ENCODE results near the gene B4GALNT2. TPM values are rescaled to one million over a fixed set of nuclear protein-coding genes. Genes with fewer than 3 reads are reported as not detected.

Gene B4GALNT2
- total RNA-seq, 4 donors from 2014 or later: 0.68 to 2.6 (median 2.1) TPM

GRCh38 chr17:49197346-49197998 is 64.9 kb downstream of the B4GALNT2 start:
- Histone ChIP-seq H3K9me3 (no peaks in the 10 kb centered on the region), H3K4me3 (no peak overlapping the region), H3K27ac (no peak overlapping the region), H3K27me3 (no peaks in the 10 kb centered on the region), H3K36me3 (no peaks in the 10 kb centered on the region), H3K4me1 (peaks cover 8% of the 10 kb centered on the region)
- WGBS: 31% methylated on average over 5 of the region's 5 CpGs
- DNase-seq (ENCODE audit: low spot score in 2 of 2): peak in 1 of 2 donors; percentile 2
- TF ChIP-seq CTCF (IDR thresholded peaks at IDR 0.05): no peak
- TF ChIP-seq POLR2AphosphoS5 (IDR thresholded peaks at IDR 0.05): no peak
- TF ChIP-seq EP300 (IDR thresholded peaks at IDR 0.05): no peak
- TF ChIP-seq POLR2A (IDR thresholded peaks at IDR 0.05): no peak

DNA sequence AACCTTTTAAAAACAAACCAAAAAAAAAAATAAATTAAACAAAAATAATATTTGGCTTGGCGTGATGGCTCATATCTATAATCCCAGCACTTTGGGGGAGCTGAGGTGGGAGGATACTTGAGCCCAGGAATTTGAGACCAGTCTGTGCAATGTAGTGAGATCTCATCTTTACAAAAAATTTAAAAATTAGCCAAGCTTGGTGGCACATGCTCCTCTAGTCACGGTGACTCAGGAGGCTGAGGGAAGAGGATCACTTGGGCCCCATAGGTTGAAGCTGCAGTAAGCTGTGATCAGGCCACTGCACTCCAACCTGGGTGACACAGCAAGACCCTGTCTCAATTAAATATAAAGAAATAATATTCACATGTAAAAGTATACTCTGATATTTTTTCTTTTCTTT is 65.6 kb downstream of the B4GALNT2 start:
- WGBS: 91% methylated on average over 2 of the region's 2 CpGs
- peaks cover 8% of the 10 kb centered on the region for H3K4me1 ChIP-seq
- no peak for TF ChIP-seq POLR2AphosphoS5 (IDR thresholded peaks at IDR 0.05)
- no peak for TF ChIP-seq CTCF (IDR thresholded peaks at IDR 0.05)
- no peak for TF ChIP-seq EP300 (IDR thresholded peaks at IDR 0.05)
- TF ChIP-seq POLR2A (IDR thresholded peaks at IDR 0.05): no peak
- H3K27ac ChIP-seq: no peak overlapping the region
- peak in 1 of 2 donors; percentile 2 for DNase-seq (ENCODE audit: low spot score in 2 of 2)
- no peaks in the 10 kb centered on the region for H3K36me3 ChIP-seq
- no peak overlapping the region for H3K4me3 ChIP-seq
- no peaks in the 10 kb centered on the region for H3K27me3 ChIP-seq
- no peaks in the 10 kb centered on the region for H3K9me3 ChIP-seq

- Histone ChIP-seq H3K9me3 (no peaks in the 10 kb centered on the region), H3K36me3 (no peaks in the 10 kb centered on the region), H3K27me3 (peaks cover 6% of the 10 kb centered on the region), H3K4me3 (no peak overlapping the region), H3K27ac (no peak overlapping the region), H3K4me1 (no peaks in the 10 kb centered on the region)
- WGBS: 88% methylated on average over 13 of the region's 13 CpGs
- no peak for DNase-seq (ENCODE audit: low spot score in 2 of 2)
- TF ChIP-seq EP300 (IDR thresholded peaks at IDR 0.05) (no peak), POLR2A (IDR thresholded peaks at IDR 0.05) (no peak)
Measured at GRCh38 chr17:49200423-49201083, 68.0 kb downstream of the B4GALNT2 start.

DNA sequence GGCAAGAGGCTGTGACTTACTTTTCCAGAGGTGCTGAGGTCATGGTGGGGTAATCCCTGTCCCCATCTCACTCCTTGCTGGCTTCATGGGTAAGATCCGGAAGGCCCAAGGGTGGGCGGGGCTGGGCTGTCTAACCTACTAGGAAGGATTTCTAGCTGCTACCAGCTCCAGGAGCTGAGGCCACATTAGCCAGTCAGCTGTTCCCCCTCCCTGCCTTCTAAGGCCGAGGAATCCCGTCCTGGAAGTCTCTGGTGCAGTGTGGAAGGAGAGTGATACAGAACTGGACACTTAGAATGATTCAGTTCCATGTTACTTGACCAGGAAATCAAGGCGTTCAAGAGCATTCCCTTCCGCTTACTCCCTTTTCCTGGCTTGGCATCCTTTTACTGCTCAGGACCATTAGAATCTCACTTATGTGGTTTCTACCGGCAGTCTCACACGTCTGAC is 68.9 kb downstream of the B4GALNT2 start:
- Histone ChIP-seq H3K27me3 (peaks cover 6% of the 10 kb centered on the region), H3K4me1 (no peaks in the 10 kb centered on the region), H3K9me3 (no peaks in the 10 kb centered on the region), H3K4me3 (no peak overlapping the region), H3K27ac (no peak overlapping the region), H3K36me3 (no peaks in the 10 kb centered on the region)
- no peak for DNase-seq (ENCODE audit: low spot score in 2 of 2)
- 80% methylated on average over 6 of the region's 8 CpGs for WGBS
- TF ChIP-seq POLR2AphosphoS5 (IDR thresholded peaks at IDR 0.05) (no peak), CTCF (IDR thresholded peaks at IDR 0.05) (no peak), POLR2A (IDR thresholded peaks at IDR 0.05) (no peak), EP300 (IDR thresholded peaks at IDR 0.05) (no peak)

DNA sequence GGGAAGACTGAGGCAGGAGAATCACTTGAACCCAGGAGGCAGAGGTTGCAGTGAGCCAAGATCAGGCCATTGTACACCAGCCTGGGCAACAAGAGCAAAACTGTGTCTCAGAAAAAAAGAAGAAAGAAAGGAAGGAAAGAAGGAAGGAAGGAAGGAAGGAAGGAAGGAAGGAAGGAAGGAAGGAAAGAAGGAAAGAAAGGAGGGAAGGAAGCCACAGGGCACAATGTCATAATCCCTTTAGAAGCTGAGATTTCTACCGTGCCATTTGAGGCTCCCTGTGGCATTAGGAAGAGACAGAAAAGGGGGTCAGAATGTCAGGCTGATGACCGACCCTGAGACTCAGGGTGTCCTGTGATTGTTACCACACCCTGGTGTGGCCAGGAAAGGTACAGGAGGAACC is 71.2 kb downstream of the B4GALNT2 start:
- WGBS: 65% methylated on average over 2 of the region's 2 CpGs
- Histone ChIP-seq H3K4me1 (no peaks in the 10 kb centered on the region), H3K27me3 (peaks cover 18% of the 10 kb centered on the region), H3K27ac (no peak overlapping the region), H3K4me3 (no peak overlapping the region), H3K9me3 (no peaks in the 10 kb centered on the region), H3K36me3 (no peaks in the 10 kb centered on the region)
- DNase-seq (ENCODE audit: low spot score in 2 of 2): no peak
- TF ChIP-seq EP300 (IDR thresholded peaks at IDR 0.05): no peak
- no peak for TF ChIP-seq POLR2AphosphoS5 (IDR thresholded peaks at IDR 0.05)
- no peak for TF ChIP-seq POLR2A (IDR thresholded peaks at IDR 0.05)

DNA sequence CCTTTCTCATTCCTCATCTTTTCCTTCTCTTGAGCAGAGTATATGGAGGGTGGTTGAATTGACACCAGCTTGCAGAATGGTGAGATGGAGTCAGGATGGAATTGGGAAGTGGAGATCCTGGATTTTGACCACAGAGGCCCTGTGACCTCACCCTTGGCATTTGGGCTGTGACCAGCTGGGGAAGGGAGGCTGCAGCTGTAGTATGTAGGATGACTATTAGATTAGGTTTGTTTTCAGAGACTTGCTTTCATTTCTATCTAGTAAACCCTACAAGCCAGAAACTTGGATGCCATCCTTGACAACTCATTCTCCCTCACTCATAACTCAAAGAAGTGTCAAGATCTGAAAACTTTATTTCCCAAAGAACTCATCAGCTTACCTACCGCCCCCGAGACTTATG is 71.9 kb downstream of the B4GALNT2 start:
- no peak overlapping the region for H3K27ac ChIP-seq
- no peak overlapping the region for H3K4me3 ChIP-seq
- TF ChIP-seq EP300 (IDR thresholded peaks at IDR 0.05) (no peak), POLR2AphosphoS5 (IDR thresholded peaks at IDR 0.05) (no peak), CTCF (IDR thresholded peaks at IDR 0.05) (no peak), POLR2A (IDR thresholded peaks at IDR 0.05) (no peak)
- DNase-seq (ENCODE audit: low spot score in 2 of 2): no peak
- WGBS: 93% methylated on average over 2 of the region's 2 CpGs
- H3K9me3 ChIP-seq: no peaks in the 10 kb centered on the region
- no peaks in the 10 kb centered on the region for H3K4me1 ChIP-seq
- peaks cover 23% of the 10 kb centered on the region for H3K27me3 ChIP-seq
- H3K36me3 ChIP-seq: no peaks in the 10 kb centered on the region
